ENCODE results near the gene TLE7. TPM values are rescaled to one million over a fixed set of nuclear protein-coding genes. Genes with fewer than 3 reads are reported as not detected.

The TLE7 gene
- polyA plus RNA-seq, 1 of the 3 experiments (the other 2 are of a cell fraction): not detected

GRCh38 chr16:71464231-71464630 lies 22.4 kb upstream of the TLE7 start (continued):
- TF ChIP-seq RXRA (IDR thresholded peaks at IDR 0.05; ENCODE audit: borderline replicate concordance, low read depth) (no peak), NFIC (IDR thresholded peaks at IDR 0.05; ENCODE audit: borderline replicate concordance) (no peak), SMC3 (IDR thresholded peaks at IDR 0.05; ENCODE audit: low read depth, low read length) (no peak), TEAD4 (IDR thresholded peaks at IDR 0.05; ENCODE audit: borderline replicate concordance, insufficient read depth) (no peak)

- peak within 1 kb of the TSS; percentile 80 for H2AFZ ChIP-seq (ENCODE audit: low read depth)
- POLR2A ChIA-PET: interaction anchor here (0.9 to 1.8 kb wide), 6 partner anchors 11 to 103 kb away, joined by 3 to 31 read pairs (median 4); no protein-coding TSS in a partner anchor
- no peaks in the 10 kb centered on the region for H4K20me1 ChIP-seq (ENCODE audit: insufficient read depth)
- peak within 1 kb of the TSS; percentile 85 for H3K9ac ChIP-seq
- CTCF ChIA-PET: interaction anchor here (1.0 to 2.7 kb wide), 3 partner anchors 21 to 149 kb away, joined by 6 to 19 read pairs (median 10); no protein-coding TSS in a partner anchor
- H3K9me3 ChIP-seq: no peaks in the 10 kb centered on the region
- H3K4me2 ChIP-seq: peak within 1 kb of the TSS; percentile 92
- H3K4me3 ChIP-seq (ENCODE audit: low read depth in 2 of 2, low read length in 1 of 2): peak within 1 kb of the TSS; percentile 96 to 98
- DNase-seq: peak; percentile 96
- H3K4me1 ChIP-seq (ENCODE audit: control insufficient read depth in 1 of 2, insufficient read depth in 2 of 2, low read depth in 1 of 2, low read length in 1 of 2): peaks cover 3 to 11% of the 10 kb centered on the region in 2 experiments; a peak in 3 of 4 replicates
- no peaks in the 10 kb centered on the region for H3K27me3 ChIP-seq (ENCODE audit: insufficient read depth)
- peaks cover 43% of the 10 kb centered on the region for H3K79me2 ChIP-seq (ENCODE audit: insufficient read depth)
- peaks cover 3% of the 10 kb centered on the region for H3F3A ChIP-seq (replicated peaks; ENCODE audit: insufficient read depth)
- H3K9me2 ChIP-seq: no peaks in the 10 kb centered on the region
- 0% methylated on average over 9 of the region's 52 CpGs for WGBS (ENCODE audit: low lambda C conversion rate)
- peaks cover 0 to 5% of the 10 kb centered on the region in 2 experiments for H3K36me3 ChIP-seq (replicated peaks in 1 of 2; ENCODE audit: control insufficient read depth in 1 of 2, insufficient read depth in 2 of 2, low read length in 1 of 2)
- H3K27ac ChIP-seq (ENCODE audit: low read depth in 2 of 2, low read length in 1 of 2): peak within 1 kb of the TSS; percentile 60 to 77
- TF ChIP-seq USF1 (IDR thresholded peaks at IDR 0.05; ENCODE audit: borderline replicate concordance, low read depth) (no peak), RXRA (IDR thresholded peaks at IDR 0.05; ENCODE audit: borderline replicate concordance, low read depth) (no peak), ELF1 (IDR thresholded peaks at IDR 0.05) (peak; percentile 62; the same call in 1 of the 2 replicates), MAX (IDR thresholded peaks at IDR 0.05; ENCODE audit: low read depth) (peak; percentile 80; the same call in 1 of the 2 replicates), SMC3 (IDR thresholded peaks at IDR 0.05; ENCODE audit: low read depth, low read length) (no peak), FOSL2 (IDR thresholded peaks at IDR 0.05; ENCODE audit: borderline replicate concordance, low read depth) (no peak), JUND (IDR thresholded peaks at IDR 0.05) (no peak; the same call in 1 of the 2 replicates), CHD2 (IDR thresholded peaks at IDR 0.05; ENCODE audit: low read length, partially characterized antibody) (peak; percentile 57), MXI1 (IDR thresholded peaks at IDR 0.05; ENCODE audit: low read depth, low read length) (peak; percentile 97), NRF1 (IDR thresholded peaks at IDR 0.05; ENCODE audit: low read depth, low read length) (no peak), REST (IDR thresholded peaks at IDR 0.05; ENCODE audit: low read depth, low read length) (peak; percentile 52; the same call in 1 of the 2 replicates), TAF1 (IDR thresholded peaks at IDR 0.05; ENCODE audit: borderline replicate concordance, low read depth, low read length) (peak; percentile 92), IRF3 (IDR thresholded peaks at IDR 0.05; ENCODE audit: low read depth, low read length) (no peak), SIN3A (IDR thresholded peaks at IDR 0.05; ENCODE audit: borderline replicate concordance, low read depth, low read length) (peak; percentile 91; the same call in 1 of the 2 replicates), TCF12 (IDR thresholded peaks at IDR 0.05) (peak; percentile 51; the same call in 1 of the 2 replicates), GATA2 (CRISPR knock-in tag; IDR thresholded peaks at IDR 0.05) (no peak), CTCF (IDR thresholded peaks at IDR 0.05) (peak; percentile 42), GABPA (IDR thresholded peaks at IDR 0.05; ENCODE audit: low read depth) (peak; percentile 92), FOXM1 (IDR thresholded peaks at IDR 0.05; ENCODE audit: low read depth) (no peak), NFIC (IDR thresholded peaks at IDR 0.05; ENCODE audit: borderline replicate concordance) (no peak; the same call in 1 of the 2 replicates), POLR2AphosphoS5 (IDR thresholded peaks at IDR 0.05; ENCODE audit: low read depth, low read length) (peak; percentile 96)
Observed at GRCh38 chr16:71461686-71462648, 20.1 kb upstream of the TLE7 start, which contains the start of gene ZNF23. TSS of gene ZNF23 (minus strand) at chr16:71462247. CDS start at chr16:71456796, 5,451 bp downstream.

All from SK-N-SH (cell line).